ENCODE results near the gene TMEM126A.
"Not testable (repeated sequence)": the region's sequence is repeated elsewhere in the genome, so short reads cannot be mapped to it uniquely, and the experiment has no call there.

The TMEM126A gene

DNA sequence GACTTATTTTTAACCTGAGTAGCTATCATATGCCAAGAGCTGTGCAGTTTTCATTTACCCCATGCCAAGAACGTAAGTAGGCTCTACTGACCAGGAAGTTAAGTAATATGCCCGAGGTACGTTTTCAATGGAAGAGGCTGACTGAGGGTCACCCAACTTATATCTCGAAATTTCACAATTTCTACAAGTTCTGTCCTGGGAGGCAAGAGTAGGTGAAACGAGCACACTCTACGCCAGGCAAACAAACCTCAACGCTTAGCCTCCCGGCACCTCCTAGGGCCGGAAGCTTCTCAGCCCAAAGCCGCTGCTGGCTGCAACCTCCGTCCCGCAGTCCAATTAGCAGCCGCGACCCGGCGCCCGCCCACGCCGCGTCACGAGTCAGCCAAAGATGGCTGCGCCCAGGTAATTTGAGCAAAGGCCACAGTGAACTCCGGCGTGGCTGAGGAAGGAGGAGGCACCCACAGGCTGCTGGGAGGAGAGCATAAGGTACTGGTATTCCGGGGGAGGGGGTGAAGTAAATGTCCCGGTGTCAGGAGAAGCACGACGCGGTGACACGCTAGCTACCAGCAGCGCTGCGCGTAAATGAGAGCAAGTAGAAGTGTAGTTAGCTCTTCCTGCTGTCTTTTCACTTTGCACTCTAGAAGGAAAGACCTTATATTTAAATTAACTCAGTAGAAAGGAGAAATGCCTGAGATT is at the start of gene TMEM126A:
TSS of gene TMEM126A (plus strand) at position 364 of the 696 bp plus-strand sequence. CDS start 2,289 bp downstream, outside the sequence.
- peak; percentile 72 for DNase-seq (ENCODE audit: low read depth)
- peak within 1 kb of the TSS; percentile 96 for H3K4me3 ChIP-seq (ENCODE audit: control insufficient read depth, low read depth, low read length)
- TF ChIP-seq, protein P1, sequence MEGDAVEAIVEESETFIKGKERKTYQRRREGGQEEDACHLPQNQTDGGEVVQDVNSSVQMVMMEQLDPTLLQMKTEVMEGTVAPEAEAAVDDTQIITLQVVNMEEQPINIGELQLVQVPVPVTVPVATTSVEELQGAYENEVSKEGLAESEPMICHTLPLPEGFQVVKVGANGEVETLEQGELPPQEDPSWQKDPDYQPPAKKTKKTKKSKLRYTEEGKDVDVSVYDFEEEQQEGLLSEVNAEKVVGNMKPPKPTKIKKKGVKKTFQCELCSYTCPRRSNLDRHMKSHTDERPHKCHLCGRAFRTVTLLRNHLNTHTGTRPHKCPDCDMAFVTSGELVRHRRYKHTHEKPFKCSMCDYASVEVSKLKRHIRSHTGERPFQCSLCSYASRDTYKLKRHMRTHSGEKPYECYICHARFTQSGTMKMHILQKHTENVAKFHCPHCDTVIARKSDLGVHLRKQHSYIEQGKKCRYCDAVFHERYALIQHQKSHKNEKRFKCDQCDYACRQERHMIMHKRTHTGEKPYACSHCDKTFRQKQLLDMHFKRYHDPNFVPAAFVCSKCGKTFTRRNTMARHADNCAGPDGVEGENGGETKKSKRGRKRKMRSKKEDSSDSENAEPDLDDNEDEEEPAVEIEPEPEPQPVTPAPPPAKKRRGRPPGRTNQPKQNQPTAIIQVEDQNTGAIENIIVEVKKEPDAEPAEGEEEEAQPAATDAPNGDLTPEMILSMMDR (conservative IDR thresholded peaks at IDR 0.05; ENCODE audit: control insufficient read depth, insufficient read depth, low read depth, low read length), result no peak

DNA sequence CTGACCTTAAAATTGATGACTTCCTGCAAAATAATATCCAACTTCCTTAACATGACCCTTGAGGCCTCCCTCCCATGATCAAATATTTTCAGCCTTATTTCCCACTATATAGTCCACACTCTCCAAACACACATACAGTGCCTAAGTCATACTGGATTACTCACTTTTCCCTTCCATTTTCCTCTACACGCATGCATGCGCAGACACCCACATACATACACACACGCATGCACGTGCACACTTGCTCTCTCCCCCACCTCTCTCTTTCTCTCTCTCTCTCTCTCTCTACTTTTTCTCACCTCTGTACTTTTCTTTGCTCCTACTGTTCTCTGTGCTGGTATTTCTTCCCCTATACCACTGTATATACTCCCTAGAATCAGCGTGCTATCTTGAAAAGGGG is 48.7 kb upstream of the TMEM126A start:
- TF ChIP-seq, protein P1 (conservative IDR thresholded peaks at IDR 0.05; ENCODE audit: control insufficient read depth, insufficient read depth, low read depth, low read length), result no peak
- H3K4me3 ChIP-seq (ENCODE audit: control insufficient read depth, low read depth, low read length), result no peak overlapping the region
- DNase-seq (ENCODE audit: low read depth), result no peak

DNA sequence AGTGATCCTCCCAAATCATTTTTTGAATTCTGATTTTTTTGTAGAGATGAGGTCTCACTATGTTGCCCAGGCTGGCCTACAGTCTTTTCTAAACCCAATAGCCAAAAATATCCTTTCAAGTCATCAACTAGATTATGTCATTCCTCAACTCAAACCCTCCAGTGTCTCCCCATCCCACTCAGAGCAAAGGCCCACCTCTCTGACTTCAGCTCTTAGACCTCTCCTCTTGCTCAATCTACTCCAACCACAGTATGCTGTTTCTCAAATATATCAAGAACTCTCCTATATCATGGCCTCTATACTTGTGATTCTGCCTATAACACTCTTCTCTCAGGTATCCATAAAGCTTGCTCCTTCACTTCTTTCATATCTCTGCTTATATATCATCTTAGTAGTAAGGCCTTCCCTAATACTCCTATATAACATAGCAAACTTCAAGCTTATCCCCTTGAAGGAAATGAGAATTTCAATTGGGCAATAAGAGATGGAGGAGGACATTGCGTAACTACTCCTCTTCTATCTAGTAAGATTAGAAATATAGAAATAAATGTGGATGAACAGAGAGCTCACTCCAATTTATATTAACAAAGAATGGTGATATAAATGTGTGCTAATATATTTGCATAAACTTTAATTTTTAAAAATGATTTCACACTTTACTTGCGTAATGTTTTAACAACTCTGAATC is 45.1 kb upstream of the TMEM126A start:
- TF ChIP-seq, protein P1 (conservative IDR thresholded peaks at IDR 0.05; ENCODE audit: control insufficient read depth, insufficient read depth, low read depth, low read length), result no peak
- peak; percentile 24 for DNase-seq (ENCODE audit: low read depth)
- H3K4me3 ChIP-seq (ENCODE audit: control insufficient read depth, low read depth, low read length), result no peak overlapping the region

DNA sequence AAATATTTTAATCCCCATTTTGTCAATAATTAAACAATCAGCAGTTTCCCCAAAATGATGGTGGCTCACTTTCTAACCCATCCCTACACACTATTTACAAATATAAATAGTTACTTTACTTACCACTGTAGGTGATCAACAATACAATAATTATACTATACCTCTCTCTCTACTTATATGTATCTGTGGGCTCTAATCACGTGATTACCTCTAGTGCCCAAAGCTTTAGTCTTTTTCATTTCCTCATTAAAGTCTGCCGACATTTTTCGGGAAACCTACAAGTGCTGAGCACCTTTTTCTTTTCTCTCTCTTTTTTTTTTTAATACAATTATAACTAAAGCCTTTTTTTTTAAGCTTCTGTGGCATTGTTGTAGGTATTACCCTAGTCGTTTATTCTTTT is 44.5 kb upstream of the TMEM126A start:
- TF ChIP-seq, protein P1 (conservative IDR thresholded peaks at IDR 0.05; ENCODE audit: control insufficient read depth, insufficient read depth, low read depth, low read length), result no peak
- no peak overlapping the region for H3K4me3 ChIP-seq (ENCODE audit: control insufficient read depth, low read depth, low read length)
- no peak for DNase-seq (ENCODE audit: low read depth)

DNA sequence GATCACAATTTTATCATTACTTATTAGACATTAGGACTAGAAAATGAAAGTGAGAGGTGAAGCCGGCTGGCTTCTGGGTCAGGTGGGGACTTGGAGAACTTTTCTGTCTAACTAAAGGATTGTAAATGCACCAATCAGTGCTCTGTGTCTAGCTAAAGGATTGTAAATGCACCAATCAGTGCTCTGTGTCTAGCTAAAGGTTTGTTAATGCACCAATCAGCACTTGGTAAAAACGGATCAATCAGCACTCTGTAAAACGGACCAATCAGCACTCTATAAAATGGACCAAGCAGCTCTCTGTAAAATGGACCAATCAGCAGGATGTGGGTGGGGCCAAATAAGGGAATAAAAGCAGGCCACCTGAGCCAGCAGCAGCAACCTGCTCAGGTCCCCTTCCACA is 41.5 kb upstream of the TMEM126A start:
- DNase-seq (ENCODE audit: low read depth); H3K4me3 ChIP-seq (ENCODE audit: control insufficient read depth, low read depth, low read length): not testable (repeated sequence)

DNA sequence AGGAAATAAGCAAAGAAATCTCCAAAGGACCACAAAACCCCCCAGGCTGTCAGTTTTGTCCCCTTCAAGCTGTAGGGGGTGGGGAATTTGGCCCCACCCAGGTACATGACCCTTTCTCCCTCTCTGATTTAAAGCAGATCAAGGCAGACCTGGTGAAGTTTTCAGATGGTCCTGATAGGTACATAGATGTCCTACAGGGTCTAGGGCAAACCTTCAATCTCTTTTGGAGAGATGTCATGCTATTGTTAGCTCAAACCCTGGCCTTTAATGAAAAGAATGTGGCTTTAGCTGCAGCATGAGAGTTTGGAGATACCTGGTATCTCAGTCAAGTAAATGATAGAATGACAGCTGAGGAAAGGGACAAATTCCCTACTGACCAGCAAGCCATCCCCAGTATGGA is 39.1 kb upstream of the TMEM126A start:
- H3K4me3 ChIP-seq (ENCODE audit: control insufficient read depth, low read depth, low read length); DNase-seq (ENCODE audit: low read depth): not testable (repeated sequence)

DNA sequence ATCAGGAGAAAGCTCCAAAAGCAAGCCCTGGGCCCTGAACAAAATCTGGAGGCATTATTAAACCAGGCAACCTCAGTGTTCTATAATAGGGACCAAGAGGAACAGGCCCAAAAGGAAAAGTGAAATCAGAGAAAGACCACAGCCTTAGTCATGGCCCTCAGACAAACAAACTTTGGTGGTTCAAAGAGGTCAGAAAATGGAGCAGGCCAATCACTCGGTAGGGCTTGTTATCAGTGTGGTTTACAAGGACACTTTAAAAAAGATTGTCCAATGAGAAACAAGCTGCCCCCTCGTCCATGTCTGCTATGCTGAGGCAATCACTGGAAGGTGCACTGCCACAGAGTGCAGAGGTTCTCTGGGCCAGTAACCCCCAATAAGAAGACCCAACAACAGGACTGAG is 38.5 kb upstream of the TMEM126A start:
- H3K4me3 ChIP-seq (ENCODE audit: control insufficient read depth, low read depth, low read length); DNase-seq (ENCODE audit: low read depth): not testable (repeated sequence)

DNA sequence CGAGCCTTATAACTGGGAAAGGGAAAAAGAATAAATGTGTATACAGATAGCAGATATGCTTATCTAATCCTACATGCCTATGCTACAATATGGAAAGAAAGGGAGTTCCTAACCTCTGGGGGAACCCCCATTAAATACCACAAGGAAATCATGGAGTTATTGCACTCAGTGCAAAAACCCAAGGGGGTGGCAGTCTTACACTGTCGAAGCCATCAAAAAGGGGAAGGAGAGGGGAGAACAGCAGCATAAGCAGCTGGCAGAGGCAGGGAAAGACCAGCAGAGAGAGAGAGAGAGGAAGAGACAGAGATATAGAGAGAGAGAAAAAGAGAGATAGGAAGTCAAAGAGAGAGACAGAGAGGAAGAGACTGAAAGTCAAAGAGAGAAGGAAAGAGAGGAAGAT is 36.1 kb upstream of the TMEM126A start:
- DNase-seq (ENCODE audit: low read depth); H3K4me3 ChIP-seq (ENCODE audit: control insufficient read depth, low read depth, low read length): not testable (repeated sequence)

DNA sequence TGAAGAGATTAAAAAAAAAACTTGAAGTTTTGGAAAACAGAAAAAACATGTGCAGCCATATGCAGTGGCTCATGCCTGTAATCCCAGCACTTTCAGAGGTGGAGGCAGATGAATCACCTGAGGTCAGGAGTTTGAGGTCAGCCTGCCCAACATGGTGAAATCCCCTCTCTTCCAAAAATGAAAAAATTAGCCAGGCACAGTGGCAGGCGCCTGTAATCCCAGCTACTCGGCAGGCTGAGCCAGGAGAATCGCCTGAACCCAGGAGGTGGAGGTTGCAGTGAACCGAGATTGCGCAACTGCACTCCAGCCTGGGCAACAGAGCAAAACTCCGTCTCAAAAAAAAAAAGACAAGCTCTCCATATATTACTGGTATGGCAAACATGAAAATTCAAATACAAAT is 28.3 kb upstream of the TMEM126A start:
- H3K4me3 ChIP-seq (ENCODE audit: control insufficient read depth, low read depth, low read length), result no peak overlapping the region
- DNase-seq (ENCODE audit: low read depth), result peak; percentile 32
- TF ChIP-seq, protein P1 (conservative IDR thresholded peaks at IDR 0.05; ENCODE audit: control insufficient read depth, insufficient read depth, low read depth, low read length), result no peak

Data from fibroblast of mammary gland (primary cell).